GM18873 (cell line): ENCODE data around the gene TP53TG3D.
"Not testable (repeated sequence)": the region's sequence is repeated elsewhere in the genome, so short reads cannot be mapped to it uniquely, and the experiment has no call there.

Source experiments
- ATAC-seq: cut with Tn5 transposase; IDR thresholded peaks from one replicate; pipeline ENCODE4 v1.9.1; 2021; ENCODE audit warnings: mild to moderate bottlenecking, moderate library complexity, moderate number of reproducible peaks; ENCODE audit not compliant: unreplicated experiment, low FRiP score

TP53TG3D gene

GRCh38 chr16:32252986-32253385 lies at the start of gene TP53TG3D:
TSS of gene TP53TG3D (plus strand) at chr16:32253286. CDS start at chr16:32253354, 68 bp downstream.
- not testable (repeated sequence) for ATAC-seq

GRCh38 chr16:32253507-32253906 lies 421 bp downstream of the TP53TG3D start:
- not testable (repeated sequence) for ATAC-seq

GRCh38 chr16:32261526-32261925 lies 8.4 kb downstream of the TP53TG3D start:
- ATAC-seq, result not testable (repeated sequence)

GRCh38 chr16:32263552-32263951 lies 10.5 kb downstream of the TP53TG3D start:
- not testable (repeated sequence) for ATAC-seq

GRCh38 chr16:32281910-32282309 lies 28.8 kb downstream of the TP53TG3D start:
- not testable (repeated sequence) for ATAC-seq

- not testable (repeated sequence) for ATAC-seq
Observed at GRCh38 chr16:32283024-32283423, 29.9 kb downstream of the TP53TG3D start.

- ATAC-seq, result not testable (repeated sequence)
Observed at GRCh38 chr16:32283917-32284495, 30.9 kb downstream of the TP53TG3D start.

- ATAC-seq, result not testable (repeated sequence)
Observed at GRCh38 chr16:32284800-32285796, 32.0 kb downstream of the TP53TG3D start.

GRCh38 chr16:32286193-32286592 lies 33.1 kb downstream of the TP53TG3D start:
- ATAC-seq, result not testable (repeated sequence)

- ATAC-seq, result not testable (repeated sequence)
Observed at GRCh38 chr16:32287743-32288142, 34.7 kb downstream of the TP53TG3D start.

GRCh38 chr16:32289197-32289596 lies 36.1 kb downstream of the TP53TG3D start:
- ATAC-seq, result not testable (repeated sequence)

- ATAC-seq, result not testable (repeated sequence)
Observed at GRCh38 chr16:32302776-32303175, 49.7 kb downstream of the TP53TG3D start.
